Adrenal gland (tissue), 12 donors: Measurements from ENCODE around the gene CNTN2. TPM values are rescaled to one million over a fixed set of nuclear protein-coding genes. Genes with fewer than 3 reads are reported as not detected.

ENCODE experiments used
- DNase-seq, 7 donors: peaks; one replicate each; pipeline ENCODE4 v3.0.0-alpha.2; 2019 to 2020
- H3K27ac ChIP-seq, 5 donors: fragments of 200-600 bp; sonication (generic) in 4 of 5; 1 replicate in 3 of 5; 2 replicates in 2 of 5; pipeline versions ENCODE4 v1.5.1 to v1.8.0; 2016 to 2020; ENCODE audit warnings: mild to moderate bottlenecking in 1 of 5
- H3K27me3 ChIP-seq: fragments of 200-600 bp; 2 replicates; pipeline ENCODE4 v1.8.0; 2021
- H3K36me3 ChIP-seq, 2 donors: fragments of 200-600 bp; replicated peaks in 1 of 2; 1 replicate in 1 of 2; 2 replicates in 1 of 2; pipeline versions ENCODE4 v1.5.1 to v1.8.0; 2018 to 2022
- H3K4me1 ChIP-seq, 2 donors: fragments of 200-600 bp; replicated peaks in 1 of 2; 1 replicate in 1 of 2; 2 replicates in 1 of 2; pipeline versions ENCODE4 v1.5.1 to v1.8.0; 2018 to 2021
- H3K4me3 ChIP-seq, 4 donors: fragments of 200-600 bp; sonication (generic) in 3 of 4; one replicate each; pipeline ENCODE4 v1.5.1; 2016 to 2018
- H3K9me3 ChIP-seq, 3 donors: fragments of 200-600 bp; sonication (generic) in 1 of 3; replicated peaks in 1 of 3; 1 replicate in 2 of 3; 2 replicates in 1 of 3; pipeline versions ENCODE4 v1.5.1 to v1.8.0; 2016 to 2021
- POLR2A ChIP-seq, 2 donors: fragments of 450-650 bp; IDR thresholded peaks; one replicate each; pipeline ENCODE4 v1.6.1; 2017; ENCODE audit warnings: antibody characterized with exemption in 2 of 2, mild to moderate bottlenecking in 2 of 2, moderate library complexity in 1 of 2
- WGBS, 4 donors: extraction: QIAGEN DNeasy Blood & Tissue Kit in 2 of 4; methylation state at CpG; one replicate each; pipeline versions ENCODE4 v1.1.5 to v1.1.7; 2013 to 2017; 5-methylcytosine and 5-hydroxymethylcytosine counted together
- intact Hi-C, 2 donors: fragments of 100-400 bp; cut with DNase I; formaldehyde crosslinking; loops; one replicate each; pipeline versions ENCODE4 v1.14.1 to v1.15.0; 2022 to 2023
- polyA plus RNA-seq, 3 donors: library from polyadenylated mRNA; stranded (reverse); fragments of 200-250 nt in 2 of 3; fragments of 350-450 nt in 1 of 3; fragmentation: Illumina TruSeq in 1 of 3; extraction: RNeasy Lipid Tissue Mini Kit (QIAGEN cat#74804) in 1 of 3; gene quantifications; one replicate each; pipeline ENCODE4 v1.2.3, GENCODE V29; 2013 to 2014
- total RNA-seq, 9 donors: library from RNA; depleted of rRNA in 4 of 9; stranded (reverse); fragments of >200 nt in 4 of 9; fragments of 120-200 nt in 1 of 9; fragmentation: NEBNext Ultra II Directional in 1 of 9; extraction: Animal tissue kit (Norgen Biotek cat#: 25700) in 1 of 9; gene quantifications; one replicate each; pipeline versions ENCODE4 v1.1.0 to v1.2.4, GENCODE V29; 2013 to 2023
- TF ChIP-seq, protein P1 (sequence below), 6 experiments: fragments of 450-650 bp in 4 of 6; fragments of 200-600 bp in 2 of 6; sonication (generic) in 1 of 6; IDR thresholded peaks; 1 replicate in 5 of 6; 2 replicates in 1 of 6; pipeline versions ENCODE4 v1.5.1 to v1.8.0; 2016 to 2021; ENCODE audit warnings: antibody characterized with exemption in 6 of 6, mild to moderate bottlenecking in 2 of 6, moderate library complexity in 1 of 6
- donor health status: healthy with polysubstance abuse.
- donor health status: Bipolar disorder and iron deficiency.
- donor health status: DM: yes; HTN: yes; CAD: no.
- donor health status: DM: no; HTN: no; CAD: no.
- donor health status: DM: no; HTN: no; CAD: no.
- donor health status: DM: yes; HTN: yes; CAD: no.

The CNTN2 gene
- total and polyA plus RNA-seq, 12 donors, result 0.08 to 3.2 (median 0.45) TPM; not detected in 1

DNA sequence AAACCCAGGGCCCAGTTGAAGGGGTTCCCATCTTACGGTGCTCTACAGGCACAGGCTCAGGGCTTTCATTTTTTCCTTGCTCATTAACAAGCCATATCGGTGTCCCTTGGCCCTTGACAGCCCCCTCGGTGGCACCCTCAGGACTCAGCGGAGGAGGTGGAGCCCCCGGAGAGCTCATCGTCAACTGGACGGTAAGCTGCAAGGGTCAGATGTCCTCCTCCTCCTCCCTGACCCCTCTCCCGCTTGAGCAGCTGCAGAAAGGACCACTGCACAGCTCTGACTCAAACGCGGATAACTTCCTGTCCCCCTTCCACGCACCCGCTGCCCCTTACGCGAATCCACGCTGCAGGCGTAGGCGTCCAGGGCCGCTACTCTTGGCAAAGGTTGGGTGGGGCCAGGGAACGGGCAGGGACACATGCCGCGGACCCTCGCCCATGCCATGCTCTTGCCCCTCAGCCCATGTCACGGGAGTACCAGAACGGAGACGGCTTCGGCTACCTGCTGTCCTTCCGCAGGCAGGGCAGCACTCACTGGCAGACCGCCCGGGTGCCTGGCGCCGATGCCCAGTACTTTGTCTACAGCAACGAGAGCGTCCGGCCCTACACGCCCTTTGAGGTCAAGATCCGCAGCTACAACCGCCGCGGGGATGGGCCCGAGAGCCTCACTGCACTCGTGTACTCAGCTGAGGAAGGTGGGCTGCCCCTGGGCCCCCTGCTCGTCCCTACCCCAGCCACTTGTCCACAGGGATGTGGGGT, 26.5 kb downstream of the CNTN2 start:
- intact Hi-C loops, result no loop called here
- DNase-seq, result no peak
- TF ChIP-seq POLR2A (IDR thresholded peaks at IDR 0.05), result no peak
- TF ChIP-seq, protein P1, sequence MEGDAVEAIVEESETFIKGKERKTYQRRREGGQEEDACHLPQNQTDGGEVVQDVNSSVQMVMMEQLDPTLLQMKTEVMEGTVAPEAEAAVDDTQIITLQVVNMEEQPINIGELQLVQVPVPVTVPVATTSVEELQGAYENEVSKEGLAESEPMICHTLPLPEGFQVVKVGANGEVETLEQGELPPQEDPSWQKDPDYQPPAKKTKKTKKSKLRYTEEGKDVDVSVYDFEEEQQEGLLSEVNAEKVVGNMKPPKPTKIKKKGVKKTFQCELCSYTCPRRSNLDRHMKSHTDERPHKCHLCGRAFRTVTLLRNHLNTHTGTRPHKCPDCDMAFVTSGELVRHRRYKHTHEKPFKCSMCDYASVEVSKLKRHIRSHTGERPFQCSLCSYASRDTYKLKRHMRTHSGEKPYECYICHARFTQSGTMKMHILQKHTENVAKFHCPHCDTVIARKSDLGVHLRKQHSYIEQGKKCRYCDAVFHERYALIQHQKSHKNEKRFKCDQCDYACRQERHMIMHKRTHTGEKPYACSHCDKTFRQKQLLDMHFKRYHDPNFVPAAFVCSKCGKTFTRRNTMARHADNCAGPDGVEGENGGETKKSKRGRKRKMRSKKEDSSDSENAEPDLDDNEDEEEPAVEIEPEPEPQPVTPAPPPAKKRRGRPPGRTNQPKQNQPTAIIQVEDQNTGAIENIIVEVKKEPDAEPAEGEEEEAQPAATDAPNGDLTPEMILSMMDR (IDR thresholded peaks at IDR 0.05), result no peak
- no peaks in the 10 kb centered on the region for H3K9me3 ChIP-seq
- H3K4me1 ChIP-seq, result no peaks in the 10 kb centered on the region
- 83 to 89% (median 87%) methylated on average over 26 to 42 of the region's 42 CpGs for WGBS, 4 donors
- no peak overlapping the region for H3K4me3 ChIP-seq
- no peak overlapping the region for H3K27ac ChIP-seq
- H3K36me3 ChIP-seq, result no peaks in the 10 kb centered on the region
- no peaks in the 10 kb centered on the region for H3K27me3 ChIP-seq

DNA sequence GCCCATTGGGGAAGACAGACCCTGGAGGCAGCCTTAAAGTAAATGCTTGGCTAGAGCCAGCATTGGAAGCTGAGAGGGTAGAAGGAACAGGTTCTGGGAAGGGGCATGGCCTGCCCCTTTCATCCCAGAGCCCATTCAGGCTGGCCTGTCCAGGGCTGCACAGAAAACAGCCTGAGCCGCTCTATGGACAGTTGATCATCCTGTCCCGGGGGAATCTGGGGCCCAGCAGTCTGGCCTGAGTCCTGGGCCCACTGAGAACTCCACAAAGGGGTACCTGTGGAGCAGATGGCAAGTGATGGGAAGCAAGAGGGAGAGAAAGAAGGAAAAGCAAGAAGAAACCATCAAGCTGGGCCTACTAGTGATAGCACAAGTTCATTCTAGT, 28.0 kb downstream of the CNTN2 start:
- Histone ChIP-seq H3K4me3 (no peak overlapping the region), H3K36me3 (no peaks in the 10 kb centered on the region), H3K4me1 (no peaks in the 10 kb centered on the region), H3K27me3 (no peaks in the 10 kb centered on the region), H3K9me3 (no peaks in the 10 kb centered on the region), H3K27ac (no peak overlapping the region)
- TF ChIP-seq POLR2A (IDR thresholded peaks at IDR 0.05), result no peak
- TF ChIP-seq, protein P1 (IDR thresholded peaks at IDR 0.05), result no peak
- intact Hi-C loops, result no loop called here
- WGBS, 4 donors, result 90 to 100% (median 97%) methylated on average over 2 of the region's 2 CpGs
- no peak for DNase-seq

DNA sequence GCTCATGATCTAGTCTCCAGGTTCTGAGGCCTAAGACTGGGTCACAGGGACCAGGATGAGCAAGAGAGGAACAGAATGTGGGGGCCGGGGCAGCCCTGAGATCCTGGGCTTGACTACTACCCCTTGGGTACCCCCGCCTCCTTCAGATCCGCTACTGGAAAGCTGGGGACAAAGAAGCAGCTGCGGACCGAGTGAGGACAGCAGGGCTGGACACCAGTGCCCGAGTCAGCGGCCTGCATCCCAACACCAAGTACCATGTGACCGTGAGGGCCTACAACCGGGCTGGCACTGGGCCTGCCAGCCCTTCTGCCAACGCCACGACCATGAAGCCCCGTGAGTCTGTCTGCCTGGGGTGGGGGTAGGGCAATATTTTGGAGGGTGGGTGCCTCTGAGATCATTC, 28.8 kb downstream of the CNTN2 start:
- Histone ChIP-seq H3K4me1 (no peaks in the 10 kb centered on the region), H3K27me3 (no peaks in the 10 kb centered on the region), H3K4me3 (no peak overlapping the region), H3K36me3 (no peaks in the 10 kb centered on the region), H3K9me3 (no peaks in the 10 kb centered on the region), H3K27ac (no peak overlapping the region)
- DNase-seq, result no peak
- 87 to 88% (median 87%) methylated on average over 5 to 12 of the region's 12 CpGs for WGBS, 4 donors
- intact Hi-C loops, result no loop called here
- TF ChIP-seq POLR2A (IDR thresholded peaks at IDR 0.05), result no peak
- TF ChIP-seq, protein P1 (IDR thresholded peaks at IDR 0.05), result no peak

DNA sequence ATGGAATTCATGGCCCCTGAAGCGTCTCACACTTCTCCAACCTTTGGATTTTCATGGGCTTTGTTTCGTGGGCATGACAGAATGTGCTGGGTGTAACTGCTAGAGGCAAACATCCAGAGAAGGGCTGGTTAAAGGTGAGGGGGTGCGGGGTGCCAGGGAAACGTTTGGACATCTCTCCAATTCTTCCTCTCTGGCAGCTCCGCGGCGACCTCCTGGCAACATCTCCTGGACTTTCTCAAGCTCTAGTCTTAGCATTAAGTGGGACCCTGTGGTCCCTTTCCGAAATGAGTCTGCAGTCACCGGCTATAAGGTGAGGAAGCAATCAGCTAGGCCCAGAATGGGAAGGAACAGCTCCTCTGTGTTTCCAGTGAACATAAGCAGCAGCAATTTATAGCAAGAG, 29.3 kb downstream of the CNTN2 start:
- no peak for DNase-seq
- TF ChIP-seq POLR2A (IDR thresholded peaks at IDR 0.05), result no peak
- TF ChIP-seq, protein P1 (IDR thresholded peaks at IDR 0.05), result no peak
- Histone ChIP-seq H3K36me3 (no peaks in the 10 kb centered on the region), H3K27ac (no peak overlapping the region), H3K9me3 (no peaks in the 10 kb centered on the region), H3K4me3 (no peak overlapping the region), H3K4me1 (no peaks in the 10 kb centered on the region), H3K27me3 (no peaks in the 10 kb centered on the region)
- 81 to 95% (median 83%) methylated on average over 3 to 9 of the region's 9 CpGs for WGBS, 4 donors
- intact Hi-C loops, result no loop called here
